ENCODE data around the gene DRG1. TPM values are rescaled to one million over a fixed set of nuclear protein-coding genes. Genes with fewer than 3 reads are reported as not detected.

DRG1 gene
- total and polyA plus RNA-seq, 2 of the 4 experiments (the other 2 are of a cell fraction), result 54.8 to 141 TPM

DNA sequence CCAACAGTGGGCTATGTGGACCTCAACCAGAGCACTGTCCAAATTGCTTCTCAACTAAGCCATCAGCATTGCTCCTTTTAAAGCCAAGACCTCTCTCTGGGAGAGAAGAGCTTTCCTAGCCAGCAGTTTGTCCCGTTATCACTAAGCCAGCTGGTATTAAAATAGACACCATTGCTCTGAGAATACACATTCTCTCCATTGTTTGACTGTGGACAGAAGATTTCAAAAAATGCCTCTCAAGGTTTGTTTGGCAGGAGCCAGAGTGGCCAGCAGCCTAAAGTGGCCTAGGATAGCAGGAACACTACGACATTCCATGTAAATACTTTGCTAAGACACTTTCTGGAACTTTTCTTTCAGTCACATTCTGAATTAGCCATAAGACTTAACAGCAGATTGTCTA lies 49.0 kb downstream of the DRG1 start:
- no TSS peak for BruUV-seq (replicated peaks)
- no peak overlapping the region for H3K23ac ChIP-seq (ENCODE audit: low read depth, low read length)
- H3K27me3 ChIP-seq (ENCODE audit: control insufficient read depth, insufficient read depth, low read length), result no peaks in the 10 kb centered on the region
- dilution Hi-C loops (cut with HindIII; ENCODE audit: low sequenced_read_pairs, unreplicated experiment) (no loop called here), in situ Hi-C loops (cut with MboI; ENCODE audit: low sequenced_read_pairs) (no loop called here), intact Hi-C loops (cut with micrococcal nuclease) (no loop called here)
- ATAC-seq (ENCODE audit: low read depth) (no peak; the same call in 1 of the 2 replicates), DNase-seq (no peak)
- no peak overlapping the region for H2BK20ac ChIP-seq (ENCODE audit: low read depth, low read length)
- H3K9ac ChIP-seq (ENCODE audit: low read depth, low read length), result no peak overlapping the region
- H4K91ac ChIP-seq (ENCODE audit: insufficient read depth, low read depth, low read length), result no peak overlapping the region
- H3K4me1 ChIP-seq (ENCODE audit: control insufficient read depth, insufficient read depth, low read length), result no peaks in the 10 kb centered on the region
- no peak overlapping the region for H2BK15ac ChIP-seq (ENCODE audit: low read depth, low read length)
- H3K9me3 ChIP-seq (ENCODE audit: control insufficient read depth, insufficient read depth, low read length), result no peaks in the 10 kb centered on the region
- H3K18ac ChIP-seq (ENCODE audit: low read depth, low read length), result no peak overlapping the region
- H2AK5ac ChIP-seq (ENCODE audit: low read depth, low read length), result no peak overlapping the region
- CTCF ChIA-PET, result no interaction called here
- H2BK120ac ChIP-seq (ENCODE audit: low read depth, low read length), result no peak overlapping the region
- no peak for TF ChIP-seq FOS (IDR thresholded peaks at IDR 0.05; ENCODE audit: low read depth, low read length)
- no peak for TF ChIP-seq ELK1 (IDR thresholded peaks at IDR 0.05; ENCODE audit: borderline replicate concordance, low read depth, low read length)
- no peak for TF ChIP-seq MAFK (IDR thresholded peaks at IDR 0.05; ENCODE audit: low read depth, low read length)
- no peak for TF ChIP-seq BHLHE40 (IDR thresholded peaks at IDR 0.05; ENCODE audit: low read depth, low read length)
- no peak for TF ChIP-seq RCOR1 (IDR thresholded peaks at IDR 0.05; ENCODE audit: insufficient replicate concordance, low read length)
- H4K20me1 ChIP-seq (ENCODE audit: insufficient read depth, low read length), result peaks cover 9% of the 10 kb centered on the region; the same call in 1 of the 2 replicates
- no CpG with 5 or more reads among the region's 2 CpGs for WGBS, 2 experiments (ENCODE audit: extremely low coverage in 2 of 2, insufficient read length in 1 of 2)
- H3K4ac ChIP-seq (ENCODE audit: low read depth, low read length), result no peak overlapping the region
- H2BK5ac ChIP-seq (ENCODE audit: low read depth, low read length, poor library complexity, severe bottlenecking), result no peak overlapping the region
- H3K36me3 ChIP-seq (ENCODE audit: control insufficient read depth, insufficient read depth, low read length), result peaks cover 29% of the 10 kb centered on the region
- H2AFZ ChIP-seq (replicated peaks; ENCODE audit: low read length, poor library complexity), result no peak overlapping the region
- H3K27ac ChIP-seq (ENCODE audit: insufficient read depth, low read length), result no peak overlapping the region
- H2AK9ac ChIP-seq (replicated peaks; ENCODE audit: low read depth, low read length, poor library complexity), result no peak overlapping the region
- H3K9me1 ChIP-seq (ENCODE audit: insufficient read depth, low read length), result no peaks in the 10 kb centered on the region
- H3K56ac ChIP-seq (ENCODE audit: extremely low read depth, insufficient read depth, low read length), result no peak overlapping the region
- H3K4me3 ChIP-seq (ENCODE audit: insufficient read depth, low read depth, low read length), result no peak overlapping the region
- no peak overlapping the region for H4K5ac ChIP-seq (ENCODE audit: low read depth, low read length)
- H3K79me1 ChIP-seq (ENCODE audit: low read depth in 1 of 2, low read length in 2 of 2), result peaks cover 19 to 23% of the 10 kb centered on the region in 2 experiments
- no peak overlapping the region for H4K8ac ChIP-seq (ENCODE audit: low read depth in 2 of 2, low read length in 2 of 2)
- H3K14ac ChIP-seq (replicated peaks; ENCODE audit: low read depth, low read length), result no peak overlapping the region
- no peak overlapping the region for H3K4me2 ChIP-seq (ENCODE audit: low read depth, low read length)
- POLR2A ChIA-PET (ENCODE audit: unreplicated experiment), result no interaction called here
